ENCODE measurements around the gene TTLL9.

The TTLL9 gene

GRCh38 chr20:31914170-31914569 lies 43.7 kb downstream of the TTLL9 start:
- no peak for TF ChIP-seq CTCF (IDR thresholded peaks at IDR 0.05)

GRCh38 chr20:31915491-31916280 lies 45.3 kb downstream of the TTLL9 start:
- TF ChIP-seq CTCF (IDR thresholded peaks at IDR 0.05): no peak

- no peak for TF ChIP-seq CTCF (IDR thresholded peaks at IDR 0.05)
These were observed 46.3 kb downstream of the TTLL9 start for GRCh38 chr20:31916708-31917107.

GRCh38 chr20:31918466-31919105 lies 48.2 kb downstream of the TTLL9 start:
- TF ChIP-seq CTCF (IDR thresholded peaks at IDR 0.05): no peak

- no peak for TF ChIP-seq CTCF (IDR thresholded peaks at IDR 0.05)
These were observed 49.1 kb downstream of the TTLL9 start for GRCh38 chr20:31919410-31920155.

- no peak for TF ChIP-seq CTCF (IDR thresholded peaks at IDR 0.05)
These were observed 49.9 kb downstream of the TTLL9 start for GRCh38 chr20:31920275-31920855.

GRCh38 chr20:31922181-31922580 lies 51.7 kb downstream of the TTLL9 start:
- no peak for TF ChIP-seq CTCF (IDR thresholded peaks at IDR 0.05)

Measured in LNCAP (cell line).